ENCODE measurements around the gene IGFBP4.

The IGFBP4 gene

DNA sequence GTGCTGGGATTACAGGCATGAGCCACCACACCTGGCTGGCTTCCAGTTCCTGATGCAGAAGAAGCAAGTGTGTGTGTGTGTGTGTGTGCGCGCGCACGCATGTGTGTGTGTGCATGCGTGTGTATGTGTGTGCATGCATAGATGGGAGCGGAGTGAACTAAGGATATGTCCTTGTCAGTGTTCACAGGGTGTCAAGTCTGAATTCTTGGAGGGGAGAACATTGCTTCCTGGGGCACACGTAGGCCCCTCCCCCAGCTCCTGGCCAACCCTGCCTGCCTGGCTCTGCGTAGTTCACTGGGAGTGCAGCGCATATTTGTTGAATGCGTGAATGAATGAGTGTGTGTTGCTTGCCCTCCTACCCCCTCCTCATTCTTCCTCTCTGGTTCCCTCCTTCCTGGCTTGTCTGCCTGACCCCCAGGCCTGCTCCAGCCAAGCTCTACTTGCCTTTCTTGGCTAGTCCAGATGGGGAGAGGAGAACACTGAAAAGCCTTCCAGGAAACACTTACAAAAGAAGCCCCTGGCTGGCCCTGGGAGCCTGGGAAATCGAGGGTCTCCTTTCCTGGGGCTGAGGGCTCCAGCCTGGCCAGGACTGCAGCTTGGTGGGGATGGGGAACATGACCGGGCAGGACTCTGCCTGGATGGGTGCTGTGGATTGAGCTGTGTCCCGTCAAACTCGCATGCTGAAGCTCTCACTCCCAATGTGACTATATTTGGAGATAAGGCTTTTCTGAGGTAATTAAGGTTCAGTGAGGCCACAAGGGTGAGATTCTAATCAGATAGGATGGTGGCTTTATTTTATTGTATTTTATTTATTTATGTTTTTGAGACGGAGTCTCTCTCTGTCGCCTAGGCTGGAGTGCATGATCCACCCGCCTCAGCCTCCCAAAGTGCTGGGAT lies 27.9 kb downstream of the IGFBP4 start:
- H3K4me3 ChIP-seq (ENCODE audit: low read depth, low read length) = no peak overlapping the region

DNA sequence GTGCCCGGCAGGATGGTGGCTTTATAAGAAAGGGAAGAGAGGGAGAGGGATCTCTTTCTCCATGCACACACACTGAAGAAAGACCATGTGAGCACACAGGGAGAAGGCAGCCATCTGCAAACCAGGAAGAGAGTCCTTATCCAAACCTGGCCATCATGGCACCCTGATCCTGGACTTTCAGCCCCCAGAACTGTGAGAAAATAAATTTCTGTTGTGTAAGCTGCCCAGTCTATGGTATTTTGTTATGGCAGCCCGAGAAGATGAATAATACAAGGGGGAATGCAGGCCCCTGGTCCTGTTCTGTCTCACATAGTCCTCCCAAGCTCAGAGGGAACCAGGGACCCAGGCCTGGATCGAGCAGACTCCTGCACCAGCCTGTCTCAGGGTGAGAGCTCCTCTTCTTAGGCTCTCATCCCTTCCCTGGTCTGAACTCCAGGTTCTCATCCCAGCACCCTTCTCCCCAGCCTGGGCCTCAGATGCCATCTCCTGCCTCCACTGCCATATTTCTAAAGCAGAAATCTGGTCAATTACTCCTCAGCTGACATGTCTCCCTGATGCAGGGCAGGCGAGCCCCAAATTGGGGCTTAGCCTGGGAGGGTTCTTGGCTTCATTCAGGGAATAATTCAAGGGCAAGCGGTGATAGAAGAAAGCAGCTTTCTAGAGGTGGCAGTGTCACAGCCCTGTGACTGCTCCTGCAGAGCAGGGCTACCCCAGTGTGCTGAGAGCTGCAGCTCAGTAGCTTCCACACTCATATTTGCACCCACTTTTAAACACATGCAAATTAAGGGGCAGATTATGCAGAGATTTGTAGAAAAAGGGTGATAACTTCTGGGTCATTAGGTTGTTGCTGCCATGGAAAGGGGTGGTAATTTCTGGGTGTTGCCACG lies 28.8 kb downstream of the IGFBP4 start:
- H3K4me3 ChIP-seq (ENCODE audit: low read depth, low read length) = no peak overlapping the region

DNA sequence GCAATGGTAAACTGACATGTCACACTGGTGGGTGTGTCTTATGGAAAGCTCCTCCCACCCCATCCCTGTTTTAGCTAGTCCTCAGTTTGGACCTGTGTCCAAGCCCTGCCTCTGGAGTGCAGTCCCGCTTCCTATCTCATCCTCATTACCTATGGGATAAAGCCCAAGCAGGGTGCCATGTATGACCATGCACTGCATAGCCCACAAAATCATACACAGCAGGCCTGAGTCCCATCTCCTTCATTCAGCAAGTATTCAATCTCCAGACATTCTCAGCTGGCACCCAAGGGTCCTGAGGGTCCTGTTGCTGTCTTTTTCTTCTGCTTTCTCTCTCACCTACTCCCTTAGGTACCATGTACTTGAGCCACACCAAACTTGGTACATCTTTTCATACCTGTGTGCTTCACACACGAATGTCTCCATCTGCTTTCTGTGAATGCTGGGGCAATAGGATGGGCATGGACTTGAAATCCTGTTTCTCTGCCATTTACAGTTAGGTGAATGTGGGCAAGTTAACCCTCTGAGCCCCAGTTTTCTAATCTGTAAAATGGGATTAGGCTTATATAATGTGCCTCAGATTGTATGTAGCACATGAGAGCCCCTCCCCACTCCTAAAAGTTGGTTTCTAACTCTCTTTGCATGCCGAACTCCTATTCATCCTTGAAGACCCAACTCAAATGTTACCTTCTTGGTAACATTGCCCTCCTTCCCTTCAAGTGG lies 29.6 kb downstream of the IGFBP4 start:
- no peak overlapping the region for H3K4me3 ChIP-seq (ENCODE audit: low read depth, low read length)

DNA sequence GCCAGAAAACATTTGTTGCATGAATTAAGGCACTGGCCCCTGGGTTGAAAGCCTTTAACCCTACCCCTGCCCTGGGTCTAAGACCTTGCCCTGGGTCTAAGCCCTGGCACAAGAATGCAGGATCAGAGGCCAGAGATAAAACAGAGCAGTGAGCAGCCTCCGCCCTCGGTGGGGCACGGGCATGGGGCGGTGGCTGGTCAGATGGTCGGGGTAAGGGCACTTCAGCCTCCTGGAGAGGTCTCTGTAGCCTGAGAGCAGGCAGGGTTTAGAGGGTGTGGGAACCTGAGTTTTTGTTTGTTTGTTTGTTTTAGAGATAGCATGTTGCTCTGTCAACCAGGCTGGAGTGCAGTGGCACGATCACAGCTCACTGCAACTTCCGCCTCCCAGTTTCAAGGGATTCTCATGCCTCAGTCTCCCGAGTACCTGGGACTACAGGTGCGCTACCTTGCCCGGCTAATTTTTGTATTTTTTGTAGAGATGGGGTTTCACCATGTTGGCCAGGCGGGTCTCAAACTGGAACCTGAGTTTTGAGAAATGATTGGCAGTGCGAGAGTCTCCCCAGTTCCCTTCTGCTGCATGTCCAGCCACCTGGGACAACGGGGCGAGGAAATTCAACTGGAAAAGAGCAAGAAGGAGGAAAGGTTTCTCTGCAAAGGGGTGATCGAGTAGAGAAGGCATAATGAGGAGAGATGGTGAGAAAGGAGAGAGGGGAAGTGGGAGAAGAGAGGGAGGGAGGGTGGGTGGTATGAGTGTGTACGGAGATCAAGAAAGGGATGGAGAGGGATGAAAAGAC lies 30.5 kb downstream of the IGFBP4 start:
- no peak overlapping the region for H3K4me3 ChIP-seq (ENCODE audit: low read depth, low read length)

DNA sequence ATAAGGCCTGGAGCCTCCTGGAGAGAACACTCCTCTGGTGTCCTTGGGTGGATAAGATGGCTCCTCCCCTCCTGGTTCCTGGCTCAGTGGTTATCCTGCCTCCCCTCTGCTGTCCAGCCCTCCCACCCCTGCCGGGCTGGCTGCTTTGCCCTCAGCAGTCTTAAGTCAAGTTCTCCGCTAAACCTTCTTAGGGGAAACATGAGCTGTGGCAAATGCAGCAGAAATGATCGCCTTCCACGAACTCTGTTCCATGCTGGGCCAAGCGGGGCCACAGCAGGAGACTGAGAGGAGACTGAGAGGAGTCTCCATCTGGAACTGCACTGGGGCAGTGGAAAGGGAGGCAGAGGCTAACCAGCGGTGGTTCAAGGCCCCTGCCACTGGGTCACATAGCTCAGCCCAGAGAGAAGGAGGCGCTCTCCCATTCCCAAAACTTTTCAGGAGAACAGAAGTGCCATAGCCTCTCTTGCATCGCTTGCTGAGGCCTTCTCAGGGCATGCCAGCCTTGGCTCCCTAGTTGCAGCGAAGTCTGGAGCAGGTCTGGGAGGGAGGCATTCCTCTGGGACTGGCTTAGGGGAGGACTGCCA lies 31.3 kb downstream of the IGFBP4 start:
- no peak overlapping the region for H3K4me3 ChIP-seq (ENCODE audit: low read depth, low read length)

DNA sequence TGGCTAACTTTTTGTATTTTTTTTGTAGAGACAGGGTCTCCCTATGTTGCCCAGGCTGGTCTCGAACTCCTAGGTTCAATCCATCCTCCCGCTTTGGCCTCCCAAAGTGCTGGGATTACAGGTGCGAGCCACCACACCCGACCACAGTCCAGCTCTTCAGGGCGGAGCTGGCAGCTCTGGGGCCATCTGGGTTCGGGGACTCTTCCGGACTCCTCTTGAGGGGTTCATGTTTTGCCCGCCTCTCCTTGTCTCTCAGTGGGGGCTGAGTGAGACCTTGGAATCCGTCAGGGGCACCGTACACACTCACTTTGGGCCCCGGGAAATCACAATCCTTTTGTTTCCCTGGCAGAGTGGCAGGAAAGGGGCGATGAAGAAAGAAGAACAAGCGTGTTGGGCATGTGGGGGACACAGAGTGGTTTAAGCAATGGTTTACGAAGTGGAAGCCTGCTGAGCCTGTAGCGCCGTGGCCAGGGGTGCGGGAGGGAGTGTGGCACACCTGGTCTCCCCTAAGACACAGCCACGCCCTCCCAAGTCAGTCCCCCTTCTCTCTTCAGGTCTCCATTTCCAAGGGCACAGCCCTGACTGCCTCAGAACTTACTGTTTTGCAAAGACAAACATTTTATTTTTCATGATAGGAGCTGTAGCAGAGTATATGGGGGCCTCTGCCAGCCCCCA lies 32.1 kb downstream of the IGFBP4 start:
- no peak overlapping the region for H3K4me3 ChIP-seq (ENCODE audit: low read depth, low read length)

DNA sequence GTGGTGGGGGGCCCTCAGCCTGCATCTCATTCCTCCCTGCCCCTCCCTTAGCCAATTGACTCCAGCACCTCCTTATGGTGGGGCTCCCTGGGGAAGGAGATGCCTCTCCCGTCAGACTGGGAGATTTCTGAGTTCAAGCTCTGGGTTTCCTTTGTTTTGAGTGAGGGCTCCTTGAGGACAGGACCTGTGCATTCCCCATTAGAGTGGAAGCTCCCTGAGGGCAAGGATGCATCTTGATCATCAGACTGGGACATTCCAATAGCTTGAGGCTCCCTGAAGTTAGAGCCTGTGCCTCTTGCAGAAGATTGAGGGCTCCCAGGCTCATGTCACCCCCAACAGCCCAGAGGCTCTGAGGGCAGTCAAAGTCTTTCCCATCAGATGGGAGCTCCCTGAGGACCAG lies 34.5 kb downstream of the IGFBP4 start:
- no peak overlapping the region for H3K4me3 ChIP-seq (ENCODE audit: low read depth, low read length)

DNA sequence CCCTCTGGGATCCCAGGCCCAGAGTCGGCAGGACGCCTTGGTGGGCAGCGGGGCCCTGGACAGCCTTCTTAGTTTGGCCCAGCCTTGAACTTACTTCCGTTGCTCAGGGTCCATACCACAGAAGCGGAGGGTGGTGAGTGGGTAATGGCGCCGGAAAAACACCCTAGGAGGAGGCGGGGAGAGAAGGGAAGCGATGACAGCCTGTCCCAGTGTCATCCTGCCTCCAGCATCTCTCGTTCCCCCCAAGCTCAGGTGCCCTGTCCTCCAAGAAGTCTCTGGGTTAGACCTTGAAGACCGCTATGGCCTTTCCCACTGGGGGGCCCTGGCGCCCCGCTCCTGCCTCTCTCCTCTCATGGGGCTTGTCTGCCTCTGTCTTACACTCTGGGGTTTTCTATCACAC lies 35.2 kb downstream of the IGFBP4 start:
- H3K4me3 ChIP-seq (ENCODE audit: low read depth, low read length) = no peak overlapping the region

DNA sequence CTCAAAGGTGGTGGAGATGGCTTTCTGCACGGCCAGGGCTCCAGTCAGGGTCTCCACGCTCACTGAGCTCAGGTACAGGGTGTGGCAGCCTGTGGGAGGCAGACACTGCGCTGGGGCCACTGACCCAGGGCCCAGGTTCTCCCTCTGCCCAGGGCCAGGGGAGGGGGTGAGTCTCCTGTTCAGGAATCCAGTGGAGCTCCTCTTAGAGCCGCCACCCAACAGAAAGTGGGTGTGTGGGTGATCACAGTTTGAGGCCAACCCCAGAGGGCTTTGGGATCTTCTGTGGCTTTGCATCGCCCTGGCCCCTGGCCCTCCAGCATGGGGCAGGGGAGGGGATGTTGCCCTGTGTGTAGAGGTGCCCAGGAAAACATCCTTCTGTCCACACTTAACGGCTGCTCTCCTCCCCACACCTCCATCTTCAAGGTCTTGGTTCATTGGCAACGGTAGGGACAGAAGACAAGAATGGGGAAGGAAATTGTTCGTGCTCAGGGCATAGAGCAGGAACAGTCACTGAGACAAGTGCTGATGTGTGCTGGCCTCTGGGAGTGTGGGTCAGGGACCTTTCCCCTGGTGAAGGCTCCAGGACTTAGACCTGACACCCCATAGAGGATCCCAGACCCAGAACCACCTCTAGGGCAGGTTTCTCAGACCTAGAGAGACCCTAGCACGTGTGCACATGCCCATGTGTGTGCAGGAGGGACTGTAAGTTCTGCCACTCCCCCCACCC lies 36.7 kb downstream of the IGFBP4 start:
- no peak overlapping the region for H3K4me3 ChIP-seq (ENCODE audit: low read depth, low read length)

DNA sequence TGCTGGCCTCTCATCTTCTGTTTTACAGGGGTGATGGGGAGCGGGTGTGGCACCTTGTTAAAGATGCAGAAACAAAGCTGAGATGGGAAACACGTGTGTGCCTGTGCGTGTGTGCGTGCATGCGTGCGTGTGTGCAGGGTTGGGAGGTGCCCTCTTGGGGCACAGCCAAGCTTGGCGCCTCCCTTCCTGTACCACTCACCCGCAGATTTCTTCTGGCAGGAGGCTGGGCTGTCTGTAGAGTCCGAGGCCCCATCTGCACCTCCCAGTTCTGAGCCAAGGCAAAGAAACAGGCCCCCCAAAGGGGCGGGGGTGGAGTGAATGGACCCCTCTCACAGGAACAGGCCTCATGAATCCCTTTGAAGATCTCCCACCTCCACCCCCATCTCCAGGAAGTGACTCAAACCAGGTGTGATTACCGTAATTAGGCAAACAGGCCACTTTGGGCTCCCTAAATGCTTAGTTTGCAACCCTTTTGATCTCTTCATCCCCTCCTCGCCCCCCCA lies 37.3 kb downstream of the IGFBP4 start:
- no peak overlapping the region for H3K4me3 ChIP-seq (ENCODE audit: low read depth, low read length)

DNA sequence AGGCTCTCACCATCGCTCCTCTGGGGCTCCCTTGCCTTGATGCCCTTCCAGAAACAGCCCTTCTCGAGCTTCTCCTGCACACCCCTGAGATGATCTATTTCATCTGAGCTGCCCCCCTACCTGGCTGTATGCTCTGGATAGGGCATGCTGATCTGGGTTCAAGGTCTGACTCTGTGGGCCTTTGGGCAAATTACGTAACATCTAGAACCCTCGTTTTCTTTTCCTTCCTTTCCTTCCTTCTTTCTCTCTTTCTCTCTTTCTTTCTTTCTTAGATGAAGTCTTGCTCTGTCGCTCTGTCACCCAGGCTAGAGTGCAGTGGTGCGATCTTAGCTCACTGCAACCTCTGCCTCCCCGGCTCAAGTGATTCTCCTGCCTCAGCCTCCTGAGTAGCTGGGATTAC lies 37.9 kb downstream of the IGFBP4 start:
- H3K4me3 ChIP-seq (ENCODE audit: low read depth, low read length) = no peak overlapping the region

DNA sequence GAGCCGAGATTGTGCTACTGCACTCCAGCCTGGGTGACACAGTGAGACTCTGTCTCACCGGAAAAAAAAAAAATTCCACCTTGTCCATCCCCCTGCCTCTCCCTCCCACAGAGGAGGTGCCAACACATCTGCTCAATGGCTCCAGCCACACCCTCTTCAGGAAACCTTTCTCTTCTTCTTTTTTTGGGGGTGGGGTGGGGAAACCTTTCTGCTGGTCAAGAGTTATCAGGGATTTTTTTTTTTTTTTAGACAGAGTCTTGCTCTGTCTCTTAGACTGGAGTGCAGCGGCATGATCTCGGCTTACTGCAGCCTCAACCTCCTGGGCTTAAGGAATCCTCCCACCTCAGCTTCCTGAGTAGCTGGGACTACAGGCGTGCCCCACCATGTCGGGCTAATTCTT lies 39.5 kb downstream of the IGFBP4 start:
- no peak overlapping the region for H3K4me3 ChIP-seq (ENCODE audit: low read depth, low read length)

DNA sequence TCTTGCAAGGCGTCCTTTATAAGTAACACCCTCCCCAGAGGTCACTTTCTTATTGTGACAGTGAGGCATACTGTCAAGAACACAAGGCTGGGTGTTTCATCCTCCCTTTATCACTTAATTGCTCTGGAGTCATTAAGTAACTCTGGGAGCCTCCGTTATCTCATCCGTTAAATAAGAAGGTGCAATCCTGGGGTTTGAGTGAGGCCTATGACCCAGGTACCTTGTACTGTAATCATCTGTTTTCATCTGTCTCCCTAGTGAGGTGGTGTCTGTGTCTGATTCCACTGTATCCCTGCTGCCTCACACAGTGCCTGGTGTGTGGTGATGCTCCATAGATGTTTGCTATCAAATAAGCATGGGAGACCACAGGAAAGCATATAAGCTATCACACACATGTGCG lies 40.4 kb downstream of the IGFBP4 start:
- H3K4me3 ChIP-seq (ENCODE audit: low read depth, low read length) = no peak overlapping the region

DNA sequence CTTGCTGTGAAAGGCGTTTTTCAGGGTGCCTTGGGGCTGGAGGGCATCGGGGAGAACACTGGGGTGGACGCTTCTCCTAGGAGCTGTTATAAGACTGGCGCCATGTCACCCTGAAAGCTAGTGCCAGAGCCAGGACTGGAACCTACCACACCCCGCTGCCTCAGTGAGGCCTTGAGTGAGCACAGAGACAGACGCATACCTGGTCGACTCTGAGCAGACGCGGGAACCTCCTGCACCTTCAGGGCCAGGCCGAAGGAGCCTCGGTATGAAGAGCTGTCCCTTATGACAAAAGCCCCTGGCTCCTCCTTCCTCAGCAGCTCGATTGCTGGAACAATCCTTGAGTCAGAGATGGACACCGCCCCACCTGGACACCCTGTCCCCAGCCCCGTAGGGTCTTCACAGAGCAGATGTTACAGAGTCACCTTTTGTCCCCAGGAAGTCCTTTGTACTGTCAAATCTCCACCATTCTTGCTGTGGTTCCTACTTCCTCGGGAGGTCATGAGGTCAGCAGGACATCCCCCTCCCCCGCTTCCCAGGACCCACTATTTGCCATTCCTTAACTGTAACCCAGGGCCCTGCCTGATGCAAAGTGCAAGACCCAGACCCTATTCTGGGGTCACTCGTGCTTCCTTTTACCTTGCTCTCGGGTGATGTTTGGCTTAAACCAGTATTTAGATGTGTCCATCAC lies 41.2 kb downstream of the IGFBP4 start:
- no peak overlapping the region for H3K4me3 ChIP-seq (ENCODE audit: low read depth, low read length)

DNA sequence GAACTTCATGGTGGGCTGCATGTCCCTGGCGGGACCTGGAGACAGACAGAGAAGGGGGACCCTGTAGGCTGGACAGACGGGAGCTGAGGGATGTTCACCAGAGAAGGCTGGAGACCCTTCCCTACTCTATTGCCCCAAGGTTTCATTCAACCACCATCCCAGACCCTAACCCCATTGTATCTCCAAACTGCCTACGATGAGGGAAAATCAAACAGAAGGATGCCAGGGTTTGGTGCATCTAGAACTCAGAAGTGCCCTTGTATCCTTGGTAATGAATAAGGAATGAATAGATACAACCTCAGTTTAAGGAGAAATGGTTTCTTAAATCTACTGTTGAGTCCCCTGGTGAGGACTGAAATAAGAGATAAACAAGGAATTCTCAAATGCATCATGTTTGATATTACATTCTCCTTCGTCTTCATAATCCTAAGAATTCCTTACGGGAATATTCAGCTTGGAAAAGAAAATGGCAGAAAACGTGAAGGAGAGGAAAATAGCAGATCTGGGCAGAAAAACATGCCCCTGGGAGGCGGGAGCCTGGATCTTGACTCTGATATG lies 41.8 kb downstream of the IGFBP4 start:
- no peak overlapping the region for H3K4me3 ChIP-seq (ENCODE audit: low read depth, low read length)

DNA sequence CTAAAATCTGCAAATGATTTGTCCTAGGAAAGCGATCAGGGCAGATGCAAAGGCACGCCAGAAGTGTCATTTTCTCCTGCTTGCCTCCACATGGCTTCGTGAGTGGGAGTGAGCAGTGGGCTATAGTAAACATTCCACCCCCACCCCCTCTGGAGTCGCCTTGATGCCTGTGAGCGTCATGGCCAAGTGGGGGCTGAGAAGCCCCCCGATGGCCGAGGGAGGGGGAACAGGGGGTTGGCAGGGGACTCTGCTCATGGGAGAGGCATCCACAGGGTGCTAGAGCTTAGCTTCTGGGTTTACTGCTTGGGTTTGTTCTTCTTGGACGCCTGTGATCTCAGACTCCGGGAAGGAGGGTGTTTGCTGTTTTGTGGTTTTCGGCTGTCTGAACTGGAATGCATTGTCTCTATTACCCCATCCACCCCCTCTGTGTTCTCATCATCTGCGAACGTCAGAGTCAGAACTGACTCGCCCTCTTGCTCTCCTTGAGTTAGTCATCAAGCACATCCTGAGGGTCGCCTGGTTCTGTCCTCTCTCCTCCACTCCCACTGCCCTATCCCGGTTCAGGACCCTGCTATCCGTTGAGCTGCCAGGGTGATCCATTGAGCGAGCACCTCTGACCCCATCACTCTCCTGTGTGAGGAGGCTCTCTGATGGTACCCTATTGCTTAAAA lies 42.7 kb downstream of the IGFBP4 start:
- H3K4me3 ChIP-seq (ENCODE audit: low read depth, low read length) = no peak overlapping the region
